K562 (cell line): Measurements from ENCODE around the gene CSF2RB. TPM values are rescaled to one million over a fixed set of nuclear protein-coding genes. Genes with fewer than 3 reads are reported as not detected.

Experiments
- ARNT ChIP-seq, 2 experiments: fragments of 450-650 bp; IDR thresholded peaks; 2 replicates each; pipeline ENCODE4 v1.6.1; 2016; ENCODE audit warnings: mild to moderate bottlenecking in 1 of 2
- CBFB ChIP-seq: sonication (generic); formaldehyde crosslinking; IDR thresholded peaks from 2 replicates; pipeline ENCODE4 v1.4.0; 2020; ENCODE audit warnings: mild to moderate bottlenecking, missing genetic modification reagents
- CBX5 ChIP-seq: IDR thresholded peaks from 2 replicates; pipeline ENCODE4 v1.6.1; 2014; ENCODE audit warnings: low read depth, borderline replicate concordance
- CBX8 ChIP-seq: fragments of 200-600 bp; sonication (generic); IDR thresholded peaks from 2 replicates; pipeline ENCODE4 v1.6.1; 2012; ENCODE audit warnings: borderline replicate concordance, mixed run types, low read depth, mild to moderate bottlenecking, moderate library complexity, mixed read lengths, low read length, control low read depth, inconsistent platforms; ENCODE audit not compliant: poor library complexity, severe bottlenecking; ENCODE audit errors: extremely low read depth
- COPS2 ChIP-seq: fragments of 450-650 bp; conservative IDR thresholded peaks from 2 replicates; pipeline ENCODE4 v1.6.1; 2016; ENCODE audit warnings: mild to moderate bottlenecking, moderate library complexity
- CREM ChIP-seq: IDR thresholded peaks from 2 replicates; pipeline ENCODE4 v1.6.1; 2014; ENCODE audit warnings: antibody characterized with exemption, low read depth
- EP300 ChIP-seq: IDR thresholded peaks from 2 replicates; pipeline ENCODE4 v1.6.1; 2012; ENCODE audit warnings: low read length, improper control_type of control experiment
- ETV1 ChIP-seq: fragments of 450-650 bp; conservative IDR thresholded peaks from 2 replicates; pipeline ENCODE4 v1.6.1; 2016; ENCODE audit warnings: missing genetic modification characterization, control low read depth, low read depth, missing compliant biosample characterization
- HEY1 ChIP-seq: fragments of 250-450 bp; sonication (Bioruptor Pico); IDR thresholded peaks from 2 replicates; pipeline ENCODE4 v1.5.0; 2020; ENCODE audit warnings: mild to moderate bottlenecking, moderate library complexity, borderline replicate concordance
- HOXB6 ChIP-seq: fragments of 250-450 bp; sonication (Bioruptor Pico); IDR thresholded peaks from 2 replicates; pipeline ENCODE4 v1.5.1; 2022; ENCODE audit warnings: mild to moderate bottlenecking, borderline replicate concordance
- MXI1 ChIP-seq: IDR thresholded peaks from 2 replicates; pipeline ENCODE4 v1.6.1; 2011; ENCODE audit warnings: low read depth, mild to moderate bottlenecking, improper control_type of control experiment, low read length
- MYC ChIP-seq, 2 experiments: fragments of 250-450 bp in 1 of 2; sonication (Bioruptor Pico) in 1 of 2; IDR thresholded peaks; 2 replicates each; pipeline versions ENCODE4 v1.5.1 to v1.6.1; 2012 to 2021; ENCODE audit warnings: low read depth in 2 of 2, borderline replicate concordance in 1 of 2, improper control_type of control experiment in 1 of 2, low read length in 1 of 2, mild to moderate bottlenecking in 1 of 2, moderate library complexity in 1 of 2
- OTX1 ChIP-seq: fragments of 450-650 bp; formaldehyde crosslinking; IDR thresholded peaks from 2 replicates; pipeline ENCODE4 v1.4.0; 2022; ENCODE audit warnings: mild to moderate bottlenecking
- PREB ChIP-seq: sonication (generic); formaldehyde crosslinking; IDR thresholded peaks from 2 replicates; pipeline ENCODE4 v1.8.1; 2023; ENCODE audit warnings: mild to moderate bottlenecking, missing genetic modification reagents
- PRPF4 ChIP-seq: fragments of 200-400 bp; formaldehyde crosslinking; IDR thresholded peaks from one replicate; pipeline ENCODE4 v1.6.1; 2017; ENCODE audit warnings: low read length, low read depth, mild to moderate bottlenecking; ENCODE audit not compliant: insufficient read depth, poor library complexity, severe bottlenecking
- SMAD2 ChIP-seq: fragments of 150-350 bp; IDR thresholded peaks from 2 replicates; pipeline ENCODE4 v1.6.1; 2014; ENCODE audit warnings: low read depth, mild to moderate bottlenecking, low read length
- SMAD4 ChIP-seq: fragments of 250-450 bp; sonication (Bioruptor Pico); conservative IDR thresholded peaks from 2 replicates; pipeline ENCODE4 v1.8.0; 2021; ENCODE audit warnings: inconsistent platforms, mild to moderate bottlenecking, moderate library complexity
- SMARCC2 ChIP-seq: fragments of 450-650 bp; IDR thresholded peaks from 2 replicates; pipeline ENCODE4 v1.6.1; 2017; ENCODE audit warnings: antibody characterized with exemption, moderate library complexity, mild to moderate bottlenecking, low read depth
- TCF7L2 ChIP-seq: fragments of 150-350 bp; IDR thresholded peaks from 2 replicates; pipeline ENCODE4 v1.6.1; 2016; ENCODE audit warnings: low read depth, mild to moderate bottlenecking, low read length, moderate library complexity
- THRA ChIP-seq: fragments of 450-650 bp; IDR thresholded peaks from 2 replicates; pipeline ENCODE4 v1.6.1; 2017; ENCODE audit warnings: mild to moderate bottlenecking, moderate library complexity
- TRIM25 ChIP-seq: fragments of 450-650 bp; IDR thresholded peaks from 2 replicates; pipeline ENCODE4 v1.7.0; 2016; ENCODE audit warnings: borderline replicate concordance
- TSC22D4 ChIP-seq: fragments of 450-650 bp; IDR thresholded peaks from 2 replicates; pipeline ENCODE4 v1.6.1; 2016; ENCODE audit warnings: missing genetic modification characterization, missing biosample characterization, control low read depth
- ZBTB34 ChIP-seq: fragments of 250-450 bp; sonication (Bioruptor Pico); IDR thresholded peaks from 2 replicates; pipeline ENCODE4 v1.8.0; 2021; ENCODE audit warnings: mild to moderate bottlenecking, moderate library complexity
- polyA plus RNA-seq, 8 experiments: library from polyadenylated mRNA; depleted of rRNA in 4 of 8; stranded (reverse) in 5 of 8; unstranded in 3 of 8; fragments of >200 nt; fragmentation: Nextera tagmentation in 2 of 8; fragmentation: Illumina TruSeq in 1 of 8; extraction: Ambion mirVana in 2 of 8; extraction: Trizol in 1 of 8; gene quantifications; 2 replicates each; pipeline versions ENCODE4 v1.2.1 to v1.2.3, GENCODE V29; 2011 to 2014; ENCODE audit warnings: inconsistent platforms in 1 of 8, missing spikeins in 1 of 8
- total RNA-seq, 7 experiments: library from RNA; depleted of rRNA in 6 of 7; stranded (reverse); fragments of >200 nt in 6 of 7; fragmentation: Illumina TruSeq in 2 of 7; extraction: Trizol in 2 of 7; gene quantifications; 2 replicates each; pipeline versions ENCODE4 v1.2.1 to v1.2.3, GENCODE V29; 2011 to 2021; ENCODE audit warnings: low replicate concordance in 1 of 7

The CSF2RB gene
- total and polyA plus RNA-seq, 9 of the 15 experiments (the other 6 are each of a cell fraction or from before 2014, with no cell fraction given): 0.04 to 1.0 (median 0.36) TPM

- TF ChIP-seq PREB (CRISPR knock-in tag) (no peak), ETV1 (tag) (no peak), SMAD2 (no peak), EP300 (peak; percentile 90), PRPF4 (no peak), HEY1 (CRISPR knock-in tag) (no peak), TCF7L2 (no peak), COPS2 (no peak), OTX1 (CRISPR knock-in tag) (no peak), CBX5 (no peak), TSC22D4 (tag) (no peak), TRIM25 (no peak), THRA (no peak), CBFB (CRISPR knock-in tag) (no peak), CBX8 (no peak), ZBTB34 (CRISPR knock-in tag) (no peak), HOXB6 (CRISPR knock-in tag) (no peak), MYC (IDR thresholded peaks at IDR 0.05; ENCODE audit: low read depth, low read length) (0 out of 2 replicates have a peak, but pooled peaks have one; percentile 7), MYC (CRISPR knock-in tag; IDR thresholded peaks at IDR 0.05; ENCODE audit: borderline replicate concordance, low read depth) (no peak), ARNT (IDR thresholded peaks at IDR 0.05) (0 out of 4 replicates have a peak, but pooled peaks of 1 of the 2 experiments have one; percentile 44), MXI1 (no peak), CREM (no peak), SMAD4 (peak; percentile 36; the same call in 1 of the 2 replicates), SMARCC2 (peak; percentile 62; the same call in 1 of the 2 replicates)
These were observed 68.7 kb downstream of the CSF2RB start (continued) for GRCh38 chr22:36982136-36982535.
